Measurements from ENCODE around the gene NPSR1.

DNA sequence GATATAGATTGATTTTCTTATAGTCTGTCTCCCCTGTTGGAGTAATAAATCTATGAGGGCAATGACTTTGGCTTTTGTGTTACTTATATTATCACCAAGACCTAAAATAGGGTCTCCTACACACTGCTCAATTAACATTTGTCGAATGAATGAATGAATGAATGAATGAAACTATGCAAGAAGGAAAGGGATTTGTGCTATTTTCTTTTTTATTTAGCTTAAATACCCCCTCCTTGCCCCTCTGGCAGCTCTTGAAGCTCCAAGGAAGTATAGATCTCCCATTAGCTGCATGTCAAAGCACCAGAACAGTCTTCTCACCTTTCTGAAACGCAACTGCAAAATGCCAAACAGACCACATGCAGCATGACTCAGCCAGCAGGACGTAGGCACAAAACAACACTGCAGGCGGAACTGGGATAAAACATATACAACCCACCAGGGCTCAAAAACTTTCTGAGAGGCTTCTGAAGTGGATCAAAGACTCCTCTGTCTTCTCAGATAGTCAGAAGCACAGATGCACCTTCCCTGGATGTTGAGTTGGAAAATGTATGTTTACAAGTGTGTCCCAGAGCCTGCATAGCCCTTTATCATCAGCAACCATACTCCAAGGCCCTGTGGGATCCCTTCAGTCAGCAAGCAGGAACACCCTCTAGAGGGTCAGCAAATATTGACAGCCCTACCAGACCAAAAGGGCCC lies 187.8 kb downstream of the NPSR1 start:
- no peak for TF ChIP-seq CTCF (IDR thresholded peaks at IDR 0.05; ENCODE audit: low read depth, low read length, poor library complexity, severe bottlenecking)
- no peak for TF ChIP-seq EZH2phosphoT487 (IDR thresholded peaks at IDR 0.05; ENCODE audit: borderline replicate concordance, low read length)

Measured in DOHH2 (cell line).